A673 (cell line): ENCODE measurements around the gene AGTPBP1.

Experiments
- CTCF ChIP-seq: fragments of 300-800, 200-600 bp; sonication (generic); conservative IDR thresholded peaks from 2 replicates; pipeline ENCODE4 v1.5.1; 2017; ENCODE audit warnings: low read depth, mild to moderate bottlenecking, antibody characterized with exemption, low read length, moderate library complexity, mixed read lengths
- EZH2 ChIP-seq: fragments of 200-600 bp; sonication (generic); IDR thresholded peaks from 2 replicates; pipeline ENCODE4 v1.6.1; 2017; ENCODE audit warnings: borderline replicate concordance, low read depth, mild to moderate bottlenecking, mixed read lengths, antibody characterized with exemption, low read length; ENCODE audit not compliant: poor library complexity, severe bottlenecking

GRCh38 chr9:85559526-85559925 lies 182.2 kb downstream of the AGTPBP1 start:
- TF ChIP-seq CTCF (no peak), EZH2 (no peak)
